HG02981 (cell line): ENCODE data around the gene IPO9.
"Not testable (repeated sequence)": the region's sequence is repeated elsewhere in the genome, so short reads cannot be mapped to it uniquely, and the experiment has no call there.

Source experiments
- ATAC-seq: cut with Tn5 transposase; IDR thresholded peaks from one replicate; pipeline ENCODE4 v1.9.1; 2021; ENCODE audit warnings: mild to moderate bottlenecking, moderate library complexity; ENCODE audit not compliant: unreplicated experiment

Gene IPO9

DNA sequence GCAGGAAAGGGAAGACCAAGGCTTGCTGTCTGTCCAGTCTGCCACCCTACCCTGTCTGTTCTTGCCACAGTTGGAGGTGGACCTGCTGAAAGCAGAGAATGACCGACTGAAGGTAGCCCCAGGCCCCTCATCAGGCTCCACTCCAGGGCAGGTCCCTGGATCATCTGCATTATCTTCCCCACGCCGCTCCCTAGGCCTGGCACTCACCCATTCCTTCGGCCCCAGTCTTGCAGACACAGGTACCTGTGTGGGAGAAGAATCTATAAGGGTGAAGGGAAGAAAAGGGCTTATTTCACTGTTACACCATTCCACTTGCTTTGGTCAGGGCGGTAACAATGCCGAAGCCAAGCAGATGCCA is 20.3 kb upstream of the IPO9 start:
- ATAC-seq = no peak

DNA sequence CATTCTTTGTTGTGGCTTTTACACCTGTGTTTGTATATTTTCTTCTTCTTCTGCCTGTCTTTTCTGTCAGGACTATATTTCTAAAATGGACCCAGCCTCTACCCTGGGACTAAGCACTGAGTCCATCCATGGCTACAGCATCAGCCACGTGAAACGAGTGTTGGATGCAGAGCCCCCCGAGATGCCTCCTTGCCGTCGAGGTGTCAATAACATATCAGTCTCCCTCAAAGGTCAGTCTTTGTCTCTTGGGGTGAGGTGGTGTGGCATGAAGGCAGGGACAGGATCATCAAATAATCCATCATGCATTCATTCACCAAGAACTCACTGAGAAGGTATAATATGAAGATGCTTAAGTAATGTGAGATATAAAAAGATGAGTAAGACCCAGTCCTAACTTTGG is 19.1 kb upstream of the IPO9 start:
- no peak for ATAC-seq

DNA sequence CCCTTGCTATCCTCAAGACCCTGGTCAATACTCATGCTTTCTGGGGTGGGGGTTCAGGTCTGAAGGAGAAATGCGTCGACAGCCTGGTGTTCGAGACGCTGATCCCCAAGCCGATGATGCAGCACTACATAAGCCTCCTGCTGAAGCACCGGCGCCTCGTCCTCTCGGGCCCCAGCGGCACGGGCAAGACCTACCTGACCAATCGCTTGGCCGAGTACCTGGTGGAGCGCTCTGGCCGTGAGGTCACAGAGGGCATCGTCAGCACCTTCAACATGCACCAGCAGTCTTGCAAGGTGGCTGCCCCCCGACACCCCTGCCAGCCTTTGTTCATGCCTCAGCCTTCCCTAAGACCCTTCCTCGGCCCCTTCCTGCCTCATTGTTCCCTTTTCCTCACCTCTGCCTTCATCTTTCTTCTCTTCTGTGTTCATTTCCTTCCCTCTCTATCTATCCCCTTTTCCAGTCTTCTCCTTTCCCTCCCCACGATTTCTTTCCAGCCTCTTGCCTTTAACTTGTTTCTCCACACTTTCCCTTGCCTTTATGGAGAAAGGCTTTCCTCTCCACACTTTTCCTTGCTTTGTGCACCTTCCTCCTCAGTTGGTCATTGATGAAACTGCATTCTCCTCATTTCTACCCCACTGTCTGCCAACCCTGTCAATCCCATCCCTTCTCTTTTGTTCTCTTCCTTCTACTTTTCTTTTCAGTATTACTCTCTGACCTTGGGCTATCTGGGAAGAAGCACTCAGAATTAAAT is 18.3 kb upstream of the IPO9 start:
- ATAC-seq = no peak

DNA sequence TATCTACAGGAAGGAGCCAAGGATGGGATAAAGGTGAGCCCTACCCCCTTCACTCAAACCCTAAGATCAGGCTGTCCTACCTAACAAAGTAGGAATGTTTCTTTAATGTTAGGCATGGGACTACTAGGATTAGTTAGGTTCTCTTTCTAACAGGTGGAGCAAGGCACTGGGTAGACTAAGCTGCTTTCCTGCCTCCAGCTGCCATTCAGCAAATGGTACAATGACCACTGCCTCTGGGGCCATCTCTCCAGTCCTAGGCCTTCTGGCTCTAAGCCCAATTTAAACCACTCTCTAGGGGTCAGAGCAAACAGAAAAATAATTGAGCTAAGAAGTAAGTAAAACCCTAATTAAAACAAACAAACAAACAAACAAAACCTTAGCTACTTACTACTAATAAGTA is 15.7 kb upstream of the IPO9 start:
- ATAC-seq = no peak

DNA sequence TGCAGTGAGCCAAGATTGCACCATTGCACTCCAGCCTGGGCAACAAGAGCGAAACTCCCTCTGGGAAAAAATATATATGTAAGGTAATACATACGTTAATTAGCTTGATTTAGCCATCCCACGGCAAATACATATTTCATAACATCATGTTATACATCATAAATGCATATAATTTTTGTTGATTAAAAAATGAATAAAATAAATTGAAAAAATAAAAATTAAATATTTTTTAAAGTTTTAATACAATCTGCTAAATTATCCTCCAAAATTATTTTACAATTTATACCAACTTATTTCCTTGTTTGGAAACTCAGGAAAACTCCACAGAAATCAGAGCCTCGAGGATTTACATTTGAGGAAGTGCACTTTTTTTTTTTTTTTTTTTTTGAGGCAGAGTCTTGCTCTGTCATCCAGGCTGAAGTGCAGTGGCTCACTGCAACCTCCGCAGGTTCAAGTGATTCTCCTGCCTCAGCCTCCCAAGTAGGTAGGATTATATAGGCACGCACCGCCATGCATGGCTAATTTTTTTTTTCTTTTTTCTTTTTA is 12.6 kb upstream of the IPO9 start:
- ATAC-seq = no peak

DNA sequence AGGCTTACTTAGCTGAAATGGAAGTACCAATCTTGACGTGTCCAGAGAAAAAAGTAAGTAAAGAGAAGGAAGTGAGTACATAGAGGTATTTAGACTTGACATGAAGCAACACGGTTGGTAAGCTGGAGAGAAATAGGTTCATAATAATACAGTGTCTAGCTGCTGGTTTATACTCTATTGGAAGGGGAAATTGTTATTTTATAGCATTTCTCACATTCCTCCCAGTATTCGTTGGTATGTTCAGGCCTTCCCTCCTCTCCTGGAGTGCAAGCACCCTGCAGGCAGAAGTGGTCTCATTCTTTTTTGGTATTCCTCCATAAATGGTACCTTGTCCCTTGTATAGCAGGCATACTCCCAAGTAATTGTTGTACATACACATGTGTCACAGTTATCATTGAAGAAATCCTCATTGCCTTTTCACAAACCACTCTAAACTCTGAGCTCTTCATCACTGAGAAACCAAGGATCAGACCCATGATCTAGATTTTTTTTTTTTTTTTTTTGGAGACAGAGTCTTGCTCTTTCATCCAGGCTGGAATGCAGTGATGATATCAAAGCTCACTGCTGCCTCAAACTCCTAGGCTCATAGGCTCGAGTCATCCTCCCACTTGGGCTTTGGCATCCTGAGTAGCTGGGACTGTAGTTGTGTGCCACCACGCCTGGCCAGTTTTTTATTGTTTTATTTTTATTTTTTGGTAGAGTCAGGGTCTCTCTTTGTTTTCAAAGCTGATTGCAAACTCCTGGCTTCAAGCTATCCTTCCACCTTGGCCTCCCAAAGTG is 9.8 kb upstream of the IPO9 start:
- no peak for ATAC-seq

DNA sequence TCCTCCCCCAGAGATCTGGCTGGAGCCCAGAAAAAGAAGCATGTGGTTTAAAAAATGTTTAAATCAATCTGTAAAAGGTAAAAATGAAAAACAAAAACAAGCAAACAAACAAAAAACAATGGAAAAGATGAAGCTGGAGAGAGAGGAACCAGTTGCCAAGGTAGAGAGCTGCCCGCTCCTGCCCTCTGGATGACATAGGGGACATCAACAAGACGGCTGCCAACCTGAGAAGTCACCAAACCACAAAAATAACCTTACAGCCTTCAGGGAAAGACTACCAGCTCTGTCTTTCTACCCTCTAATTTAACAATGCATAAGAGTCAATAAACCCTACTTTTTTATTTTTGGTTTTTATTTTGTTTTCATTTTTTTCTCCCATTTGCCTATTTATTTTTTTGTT is 8.5 kb upstream of the IPO9 start:
- ATAC-seq = no peak

DNA sequence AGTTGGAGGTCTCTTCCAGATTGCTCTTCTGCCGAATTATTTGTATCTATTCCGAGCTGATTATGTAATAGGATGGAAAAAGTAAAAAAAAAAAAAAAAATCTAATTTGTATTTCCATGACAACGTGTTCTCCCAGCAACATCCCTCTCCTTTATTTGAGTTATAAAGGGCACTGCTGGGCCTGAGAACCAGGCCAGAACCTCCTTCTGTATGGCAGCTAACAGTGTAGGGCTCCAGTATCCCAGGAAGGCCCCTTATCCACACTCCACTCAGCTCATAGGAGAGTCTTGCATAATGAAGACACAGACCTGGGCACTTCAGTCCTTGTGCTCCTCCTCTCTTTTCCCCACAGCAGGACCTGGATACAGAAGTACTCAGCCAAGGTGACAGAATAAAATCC is 3.7 kb upstream of the IPO9 start:
- ATAC-seq = no peak

DNA sequence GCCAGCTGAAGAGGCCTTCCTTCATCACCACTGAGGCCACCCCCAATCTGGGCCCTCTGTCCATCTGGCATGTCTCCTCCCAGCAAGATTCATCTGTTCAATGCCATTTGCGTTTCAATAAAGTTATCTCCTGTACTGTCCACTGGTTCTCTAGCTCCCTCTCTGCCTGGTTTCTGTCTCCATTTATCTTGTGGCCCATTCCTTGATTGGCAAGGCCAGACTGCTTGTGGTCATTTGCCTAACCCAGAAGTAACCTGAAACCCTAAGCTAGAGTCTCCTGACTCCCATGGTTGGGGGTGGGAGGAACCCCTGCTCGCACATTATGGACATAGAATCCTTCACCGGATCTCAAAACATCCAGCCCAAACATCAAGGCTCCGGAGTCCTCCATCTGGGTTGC is 2.1 kb upstream of the IPO9 start:
- no peak for ATAC-seq

DNA sequence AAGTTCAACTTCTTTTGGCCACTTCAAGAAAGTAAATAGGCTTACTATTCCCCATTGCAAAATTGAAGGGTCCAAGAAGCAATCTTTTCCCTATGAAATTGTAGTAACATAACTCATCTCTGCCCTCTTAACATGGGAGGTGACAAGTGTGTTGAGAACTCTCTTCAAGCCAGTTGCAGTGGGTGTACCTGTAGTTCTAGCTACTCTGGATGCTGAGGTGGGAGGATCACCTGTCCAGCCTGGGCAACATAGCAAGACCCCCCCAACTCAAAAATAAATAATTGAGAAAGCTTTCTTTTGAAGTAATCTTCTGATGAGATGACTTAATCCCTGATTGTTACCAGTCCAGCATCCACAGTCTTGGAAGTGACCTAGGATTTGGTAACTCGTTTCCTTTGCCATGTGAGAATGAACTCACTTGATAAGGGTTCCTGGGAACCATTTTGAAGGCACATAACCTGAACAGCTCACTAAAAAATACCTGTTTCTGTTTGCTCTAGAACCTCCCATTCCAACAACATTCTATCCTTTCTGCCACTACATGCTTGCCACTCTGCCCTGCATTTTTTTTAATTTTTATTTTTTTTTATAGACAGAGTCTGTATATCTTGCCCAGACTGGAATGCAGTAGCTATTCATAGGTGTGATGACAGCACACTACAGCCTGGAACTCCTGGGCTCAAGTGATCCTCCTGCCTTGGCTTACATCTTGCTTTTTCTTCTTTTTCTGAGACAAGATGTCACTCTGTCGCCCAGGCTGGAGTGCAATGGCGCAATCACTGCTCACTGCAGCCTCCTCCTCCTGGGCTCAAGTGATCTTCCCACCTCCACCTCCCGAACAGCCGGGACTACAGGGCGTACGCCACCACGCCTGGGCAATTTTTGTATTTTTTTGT is 1.4 kb upstream of the IPO9 start:
- no peak for ATAC-seq

DNA sequence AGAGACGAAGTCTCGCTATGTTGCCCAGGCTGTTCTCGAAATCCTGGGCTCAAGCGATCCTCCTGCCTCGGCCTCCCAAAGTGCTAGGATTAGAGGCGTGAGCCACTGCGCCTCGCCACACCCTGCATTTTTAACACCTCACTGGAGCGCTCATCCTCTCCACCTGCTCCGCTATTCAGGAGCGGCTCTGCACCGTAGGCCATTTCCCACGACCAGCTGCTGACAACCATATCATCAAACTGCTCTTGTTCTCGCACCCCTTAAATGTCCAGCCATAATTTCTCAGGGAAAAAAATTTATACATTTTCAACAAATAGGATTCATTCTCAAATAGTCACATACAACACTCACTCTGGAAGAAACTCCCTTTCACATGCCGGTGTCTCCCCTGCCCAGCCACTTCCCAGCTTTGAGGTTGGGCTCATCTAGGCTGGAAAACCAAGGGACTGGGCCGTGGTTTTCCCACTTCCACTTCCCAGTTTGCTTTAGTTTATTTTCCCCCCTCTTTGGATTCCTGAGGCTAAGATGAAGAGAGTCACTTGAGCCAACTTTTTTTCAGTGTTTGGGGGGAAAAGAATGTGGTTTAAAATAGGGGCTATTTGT is 639 bp upstream of the IPO9 start:
- ATAC-seq = no peak

DNA sequence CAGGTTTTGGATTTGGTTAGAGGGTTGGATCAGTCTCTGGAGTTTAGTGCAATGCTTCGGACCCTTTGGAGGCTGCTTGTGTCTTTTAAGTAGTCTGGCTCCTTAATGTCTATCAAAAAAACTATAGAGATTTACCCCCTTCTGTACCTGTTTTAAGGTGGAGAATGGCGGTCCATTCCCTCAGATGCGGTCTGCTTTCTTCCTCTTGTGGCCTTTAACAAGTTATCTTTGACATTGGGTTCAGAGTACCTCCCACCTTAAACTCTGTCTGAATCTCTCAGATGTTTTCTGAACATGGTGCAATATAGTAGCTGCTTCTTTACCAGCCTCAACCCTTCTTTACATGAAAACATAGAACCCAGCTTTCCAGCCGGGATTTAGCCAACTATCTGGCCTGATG is 2.4 kb downstream of the IPO9 start:
- no peak for ATAC-seq

DNA sequence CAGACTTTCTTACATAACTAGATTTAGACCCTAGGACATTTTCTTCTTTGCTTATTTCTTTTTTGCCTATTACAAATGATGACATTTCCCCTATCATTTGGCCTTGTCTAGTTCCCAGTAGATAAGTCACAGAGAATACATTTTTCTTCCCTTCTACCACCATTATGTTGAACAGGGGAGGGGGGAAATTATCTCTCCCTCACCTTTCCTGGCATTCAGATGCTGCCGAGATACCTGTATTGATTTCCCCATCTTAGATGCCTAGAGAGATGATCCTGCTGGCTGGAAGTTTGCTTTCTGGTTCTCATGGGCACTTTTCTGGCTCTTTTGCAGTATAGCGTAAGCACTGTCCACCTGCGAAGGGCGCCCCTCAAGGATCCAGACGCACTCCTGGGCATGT is 5.7 kb downstream of the IPO9 start:
- ATAC-seq = no peak

DNA sequence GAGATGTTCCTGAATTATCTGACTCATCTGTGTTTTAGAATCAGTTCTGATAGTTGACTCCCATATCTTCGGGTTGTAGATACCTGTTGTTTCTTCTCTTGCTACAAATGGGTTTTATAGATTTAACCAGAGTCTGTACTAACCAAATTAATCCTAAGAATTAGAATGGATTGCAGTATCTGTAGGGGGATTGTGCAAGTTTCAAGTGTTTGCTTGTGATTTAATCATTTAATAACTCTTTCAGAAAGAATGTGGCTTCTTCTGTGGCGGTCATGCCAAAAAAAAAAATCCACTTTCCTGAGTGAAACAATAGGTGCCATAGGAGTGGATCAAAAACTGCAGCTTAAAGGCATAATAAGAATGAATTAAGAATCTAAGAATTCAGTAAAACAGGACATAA is 9.4 kb downstream of the IPO9 start:
- no peak for ATAC-seq

DNA sequence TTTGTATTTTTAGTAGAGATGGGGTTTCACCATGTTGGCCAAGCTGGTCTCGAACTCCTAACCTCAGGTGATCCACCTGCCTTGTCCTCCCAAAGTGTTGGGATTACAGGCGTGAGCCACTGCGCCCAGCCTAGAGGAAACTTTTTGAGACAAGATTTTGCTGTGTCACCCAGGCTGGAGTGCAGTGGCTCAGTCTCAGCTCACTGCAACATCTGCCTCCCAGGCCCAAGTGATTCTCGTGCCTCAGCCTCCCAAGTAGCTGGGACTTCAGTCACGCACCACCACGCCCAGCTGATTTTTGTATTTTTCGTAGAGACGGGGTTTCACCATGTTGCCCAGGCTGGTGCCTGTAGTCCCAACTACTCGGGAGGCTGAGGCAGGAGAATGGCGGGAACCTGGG is 10.1 kb downstream of the IPO9 start:
- ATAC-seq = not testable (repeated sequence)

DNA sequence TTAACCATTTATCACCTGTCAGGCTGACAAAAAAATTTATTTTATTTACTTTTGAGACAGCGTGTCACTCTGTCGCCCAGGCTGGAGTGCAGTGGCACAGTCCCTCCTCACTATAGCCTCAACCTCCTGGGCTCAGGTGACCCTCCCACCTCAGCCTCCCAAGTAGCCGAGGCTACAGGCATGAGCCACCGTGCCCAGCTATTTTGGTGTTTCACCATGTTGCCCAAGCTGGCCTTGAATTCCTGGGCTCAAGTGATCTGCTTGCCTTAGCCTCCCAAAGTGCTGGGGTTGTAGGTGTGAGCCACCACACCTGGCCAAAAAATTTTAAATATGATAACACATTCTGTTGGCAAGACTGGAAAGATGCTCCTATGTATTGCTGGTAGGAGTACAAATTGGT is 11.1 kb downstream of the IPO9 start:
- ATAC-seq = no peak

DNA sequence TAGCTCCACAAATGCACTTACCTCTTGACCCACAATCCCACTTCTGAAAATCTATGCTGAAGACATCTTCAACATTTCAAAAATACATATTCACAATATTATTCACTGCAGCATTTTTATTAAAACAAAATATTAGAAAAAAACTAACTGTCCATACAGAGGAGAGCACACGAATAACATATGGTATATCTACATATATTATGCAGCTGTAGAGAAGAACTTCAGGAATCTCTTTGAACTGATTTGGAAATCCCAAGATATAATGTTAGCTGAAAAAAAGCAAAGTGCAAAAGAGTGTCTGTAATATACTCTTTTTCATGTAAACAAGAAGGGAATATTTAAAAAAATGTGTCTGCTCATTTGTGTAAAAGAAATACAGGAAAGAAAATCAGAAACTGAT is 11.5 kb downstream of the IPO9 start:
- ATAC-seq = no peak

DNA sequence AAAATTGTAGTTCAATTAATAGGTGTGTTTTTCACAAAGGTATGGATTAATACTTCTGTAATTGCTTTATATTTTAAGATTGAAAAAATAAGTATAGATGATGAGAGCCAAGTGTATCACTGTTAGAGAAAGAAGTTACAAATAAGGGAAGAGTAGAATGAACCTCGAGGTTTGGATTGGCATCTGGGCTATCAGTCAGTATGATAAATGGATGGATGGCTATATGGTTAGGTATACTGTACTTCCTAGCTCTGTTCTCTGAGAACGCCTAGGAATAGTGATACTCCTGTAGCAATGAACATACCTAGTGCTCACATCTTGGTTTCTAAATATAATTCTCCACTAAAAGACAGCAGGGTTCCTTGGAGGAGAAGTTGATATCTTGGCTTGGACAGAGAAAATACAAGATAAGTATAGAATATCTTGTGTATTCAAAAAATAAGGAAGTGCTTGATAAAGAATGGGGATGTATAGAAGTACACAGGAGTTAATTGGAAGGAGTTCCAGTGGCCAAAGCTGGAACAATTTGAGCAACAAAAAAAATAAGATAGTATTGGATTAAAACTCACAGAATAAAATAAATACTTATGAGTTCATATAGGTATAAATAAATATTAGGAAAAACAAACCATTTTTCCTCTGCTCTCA is 12.4 kb downstream of the IPO9 start:
- ATAC-seq = no peak

DNA sequence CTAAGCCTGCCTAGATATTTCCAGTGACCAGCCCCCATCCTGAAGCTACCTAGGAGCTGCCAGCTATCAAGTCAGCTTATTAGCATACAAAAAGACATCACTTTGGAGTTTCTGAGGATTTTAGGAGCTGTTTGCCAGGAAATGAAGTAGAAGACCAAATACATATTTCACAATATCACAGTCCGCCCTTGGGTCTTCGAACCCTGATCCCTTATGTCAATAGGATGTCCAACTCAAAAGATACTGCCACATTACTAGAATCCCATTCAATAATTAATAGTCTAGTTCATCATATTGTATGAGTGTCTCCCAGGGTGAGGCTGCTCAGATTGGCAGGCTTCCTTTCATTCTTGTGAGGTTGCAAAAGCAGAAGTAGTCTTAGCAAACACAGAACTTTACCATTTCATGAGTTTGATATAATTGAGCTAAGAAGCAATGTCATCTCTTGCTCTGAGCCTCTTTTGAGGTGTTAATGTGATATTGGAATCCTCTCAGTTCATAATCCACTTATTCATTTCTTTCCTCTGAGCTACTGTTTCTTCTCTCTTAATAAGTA is 13.6 kb downstream of the IPO9 start:
- ATAC-seq = no peak
